ENCODE data around the gene WHRN. TPM values are rescaled to one million over a fixed set of nuclear protein-coding genes. Genes with fewer than 3 reads are reported as not detected.
A peak's percentile ranks its signal among the peaks of the same experiment; 100 is the strongest.

The WHRN gene
- total RNA-seq, 1 donor from 2014 or later = 1.1 TPM

- Histone ChIP-seq H4K20me1 (ENCODE audit: low read depth) (no peaks in the 10 kb centered on the region), H3K79me2 (ENCODE audit: low read depth) (no peaks in the 10 kb centered on the region), H2AFZ (replicated peaks) (no peak overlapping the region), H3K27ac (no peak overlapping the region), H3K9me3 (ENCODE audit: low read depth) (no peaks in the 10 kb centered on the region), H3K9ac (no peak overlapping the region), H3K4me2 (no peak overlapping the region), H3K27me3 (no peaks in the 10 kb centered on the region), H3K36me3 (no peaks in the 10 kb centered on the region), H3K4me1 (peaks cover 21% of the 10 kb centered on the region), H3F3A (ENCODE audit: low read depth) (no peaks in the 10 kb centered on the region), H3K4me3 (no peak overlapping the region)
- no peak for DNase-seq (ENCODE audit: low spot score)
- Mint-ChIP-seq H3K27ac (peak overlapping the region; percentile 59), H3K27me3 (ENCODE audit: insufficient read depth, low read depth) (peaks cover 8% of the 10 kb centered on the region), H3K4me3 (no peak overlapping the region), H3K9me3 (no peaks in the 10 kb centered on the region), H3K4me1 (peaks cover 44% of the 10 kb centered on the region), H3K36me3 (no peaks in the 10 kb centered on the region)
- TF ChIP-seq EZH2phosphoT487 (IDR thresholded peaks at IDR 0.05) = no peak
- TF ChIP-seq EZH2 (IDR thresholded peaks at IDR 0.05) = no peak
- TF ChIP-seq, protein P1, sequence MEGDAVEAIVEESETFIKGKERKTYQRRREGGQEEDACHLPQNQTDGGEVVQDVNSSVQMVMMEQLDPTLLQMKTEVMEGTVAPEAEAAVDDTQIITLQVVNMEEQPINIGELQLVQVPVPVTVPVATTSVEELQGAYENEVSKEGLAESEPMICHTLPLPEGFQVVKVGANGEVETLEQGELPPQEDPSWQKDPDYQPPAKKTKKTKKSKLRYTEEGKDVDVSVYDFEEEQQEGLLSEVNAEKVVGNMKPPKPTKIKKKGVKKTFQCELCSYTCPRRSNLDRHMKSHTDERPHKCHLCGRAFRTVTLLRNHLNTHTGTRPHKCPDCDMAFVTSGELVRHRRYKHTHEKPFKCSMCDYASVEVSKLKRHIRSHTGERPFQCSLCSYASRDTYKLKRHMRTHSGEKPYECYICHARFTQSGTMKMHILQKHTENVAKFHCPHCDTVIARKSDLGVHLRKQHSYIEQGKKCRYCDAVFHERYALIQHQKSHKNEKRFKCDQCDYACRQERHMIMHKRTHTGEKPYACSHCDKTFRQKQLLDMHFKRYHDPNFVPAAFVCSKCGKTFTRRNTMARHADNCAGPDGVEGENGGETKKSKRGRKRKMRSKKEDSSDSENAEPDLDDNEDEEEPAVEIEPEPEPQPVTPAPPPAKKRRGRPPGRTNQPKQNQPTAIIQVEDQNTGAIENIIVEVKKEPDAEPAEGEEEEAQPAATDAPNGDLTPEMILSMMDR (IDR thresholded peaks at IDR 0.05) = no peak
Observed at GRCh38 chr9:114409842-114410241, 95.4 kb downstream of the WHRN start.

- no peak for DNase-seq (ENCODE audit: low spot score)
- Histone ChIP-seq H3K9me3 (ENCODE audit: low read depth) (no peaks in the 10 kb centered on the region), H3K4me2 (no peak overlapping the region), H3K4me1 (peaks cover 21% of the 10 kb centered on the region), H4K20me1 (ENCODE audit: low read depth) (no peaks in the 10 kb centered on the region), H3K27ac (no peak overlapping the region), H3K27me3 (no peaks in the 10 kb centered on the region), H3K36me3 (no peaks in the 10 kb centered on the region), H3K79me2 (ENCODE audit: low read depth) (no peaks in the 10 kb centered on the region), H3F3A (ENCODE audit: low read depth) (no peaks in the 10 kb centered on the region), H3K4me3 (no peak overlapping the region), H2AFZ (replicated peaks) (no peak overlapping the region), H3K9ac (no peak overlapping the region)
- TF ChIP-seq EZH2phosphoT487 (IDR thresholded peaks at IDR 0.05) = no peak
- TF ChIP-seq, protein P1 (IDR thresholded peaks at IDR 0.05) = no peak
- TF ChIP-seq EZH2 (IDR thresholded peaks at IDR 0.05) = no peak
- peaks cover 44% of the 10 kb centered on the region for H3K4me1 Mint-ChIP-seq
- peak overlapping the region; percentile 59 for H3K27ac Mint-ChIP-seq
- H3K9me3 Mint-ChIP-seq = no peaks in the 10 kb centered on the region
- no peaks in the 10 kb centered on the region for H3K36me3 Mint-ChIP-seq
- no peak overlapping the region for H3K4me3 Mint-ChIP-seq
- H3K27me3 Mint-ChIP-seq (ENCODE audit: insufficient read depth, low read depth) = peaks cover 10% of the 10 kb centered on the region
Observed at GRCh38 chr9:114409103-114409780, 96.0 kb downstream of the WHRN start.

GRCh38 chr9:114408645-114409044 is 96.6 kb downstream of the WHRN start:
- no peak overlapping the region for H3K4me3 Mint-ChIP-seq
- Histone ChIP-seq H2AFZ (replicated peaks) (no peak overlapping the region), H3K9me3 (ENCODE audit: low read depth) (no peaks in the 10 kb centered on the region), H3F3A (ENCODE audit: low read depth) (no peaks in the 10 kb centered on the region), H3K36me3 (no peaks in the 10 kb centered on the region), H3K79me2 (ENCODE audit: low read depth) (no peaks in the 10 kb centered on the region), H3K4me1 (peaks cover 15% of the 10 kb centered on the region), H4K20me1 (ENCODE audit: low read depth) (no peaks in the 10 kb centered on the region), H3K4me2 (no peak overlapping the region), H3K27me3 (no peaks in the 10 kb centered on the region), H3K9ac (no peak overlapping the region), H3K27ac (no peak overlapping the region), H3K4me3 (no peak overlapping the region)
- H3K27ac Mint-ChIP-seq = no peak overlapping the region
- H3K4me1 Mint-ChIP-seq = peaks cover 38% of the 10 kb centered on the region
- TF ChIP-seq EZH2 (IDR thresholded peaks at IDR 0.05) (no peak), EZH2phosphoT487 (IDR thresholded peaks at IDR 0.05) (no peak)
- TF ChIP-seq, protein P1 (IDR thresholded peaks at IDR 0.05) = no peak
- H3K27me3 Mint-ChIP-seq (ENCODE audit: insufficient read depth, low read depth) = peaks cover 10% of the 10 kb centered on the region
- DNase-seq (ENCODE audit: low spot score) = no peak
- no peaks in the 10 kb centered on the region for H3K36me3 Mint-ChIP-seq
- no peaks in the 10 kb centered on the region for H3K9me3 Mint-ChIP-seq
